SK-N-MC (cell line): ENCODE results near the gene FAF2.
A peak's percentile ranks its signal among the peaks of the same experiment; 100 is the strongest.

Experiments used
- DNase-seq: peaks from one replicate; pipeline ENCODE4 v3.0.0-alpha.2; 2011; ENCODE audit warnings: low read depth, low spot score
- H3K27ac ChIP-seq: fragments of 200-600 bp; sonication (generic); 2 replicates; pipeline ENCODE4 v1.5.1; 2016; ENCODE audit warnings: mixed run types
- H3K36me3 ChIP-seq: fragments of 200-600 bp; sonication (generic); 2 replicates; pipeline ENCODE4 v1.6.1; 2017; ENCODE audit warnings: antibody characterized with exemption, low read length, mixed read lengths; ENCODE audit not compliant: insufficient read depth
- H3K4me3 ChIP-seq: fragments of 200-600 bp; sonication (generic); 2 replicates; pipeline ENCODE4 v1.5.1; 2016
- H3K9ac ChIP-seq: fragments of 200-600 bp; sonication (generic); 2 replicates; pipeline ENCODE4 v1.8.0; 2017; ENCODE audit warnings: mixed run types, mixed read lengths; ENCODE audit not compliant: insufficient read length
- H3K9me3 ChIP-seq: fragments of 200-600 bp; sonication (generic); 2 replicates; pipeline ENCODE4 v1.6.1; 2017; ENCODE audit warnings: low read depth, mild to moderate bottlenecking, antibody characterized with exemption, low read length, moderate library complexity, mixed read lengths
- EZH2 ChIP-seq: fragments of 200-600 bp; sonication (generic); IDR thresholded peaks from one replicate; pipeline ENCODE4 v1.6.1; 2017; ENCODE audit warnings: antibody characterized with exemption
- FOXP2 ChIP-seq: optimal IDR thresholded peaks from 2 replicates; pipeline ENCODE3; 2011; ENCODE audit warnings: mild to moderate bottlenecking, moderate library complexity; ENCODE audit not compliant: insufficient read depth; ENCODE audit errors: extremely low read length, control extremely low read depth
- POLR2AphosphoS5 ChIP-seq: IDR thresholded peaks from 2 replicates; pipeline ENCODE4 v1.6.1; 2012; ENCODE audit warnings: mild to moderate bottlenecking, low read depth, low read length, borderline replicate concordance

FAF2 gene

DNA sequence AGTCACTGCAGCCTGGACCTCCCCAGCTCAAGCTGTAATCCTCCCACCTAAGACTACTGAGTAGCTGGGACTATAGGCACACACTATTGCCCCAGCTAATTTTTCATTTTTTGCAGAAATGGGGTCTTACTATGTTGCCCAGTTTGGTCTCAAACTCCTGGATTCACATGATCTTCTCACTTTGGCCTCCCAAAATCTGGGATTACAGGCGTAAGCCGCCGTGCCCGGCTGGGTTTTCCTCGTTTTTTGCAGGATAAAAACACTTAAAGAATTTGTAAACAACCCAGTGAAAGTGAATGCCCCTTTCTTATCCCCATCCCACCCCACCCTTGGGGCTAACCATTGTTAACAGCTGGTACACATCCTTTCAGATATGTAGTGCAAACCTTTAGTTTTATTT, 39.6 kb upstream of the FAF2 start:
- H3K9ac ChIP-seq: no peak overlapping the region
- no peaks in the 10 kb centered on the region for H3K36me3 ChIP-seq
- DNase-seq: no peak
- TF ChIP-seq FOXP2 (no peak), EZH2 (no peak), POLR2AphosphoS5 (no peak)
- no peak overlapping the region for H3K27ac ChIP-seq
- no peak overlapping the region for H3K4me3 ChIP-seq
- H3K9me3 ChIP-seq: no peaks in the 10 kb centered on the region

GRCh38 chr5:176409765-176410164, 38.4 kb upstream of the FAF2 start:
- H3K4me3 ChIP-seq: no peak overlapping the region
- no peak for DNase-seq
- no peak overlapping the region for H3K27ac ChIP-seq
- no peak for TF ChIP-seq FOXP2
- no peak for TF ChIP-seq EZH2
- no peak for TF ChIP-seq POLR2AphosphoS5
- no peaks in the 10 kb centered on the region for H3K9me3 ChIP-seq
- no peak overlapping the region for H3K9ac ChIP-seq
- H3K36me3 ChIP-seq: no peaks in the 10 kb centered on the region

GRCh38 chr5:176410486-176411180, 37.6 kb upstream of the FAF2 start:
- no peak overlapping the region for H3K9ac ChIP-seq
- no peaks in the 10 kb centered on the region for H3K36me3 ChIP-seq
- H3K9me3 ChIP-seq: no peaks in the 10 kb centered on the region
- TF ChIP-seq POLR2AphosphoS5 (no peak), FOXP2 (no peak), EZH2 (no peak)
- no peak overlapping the region for H3K4me3 ChIP-seq
- no peak overlapping the region for H3K27ac ChIP-seq
- DNase-seq: no peak

DNA sequence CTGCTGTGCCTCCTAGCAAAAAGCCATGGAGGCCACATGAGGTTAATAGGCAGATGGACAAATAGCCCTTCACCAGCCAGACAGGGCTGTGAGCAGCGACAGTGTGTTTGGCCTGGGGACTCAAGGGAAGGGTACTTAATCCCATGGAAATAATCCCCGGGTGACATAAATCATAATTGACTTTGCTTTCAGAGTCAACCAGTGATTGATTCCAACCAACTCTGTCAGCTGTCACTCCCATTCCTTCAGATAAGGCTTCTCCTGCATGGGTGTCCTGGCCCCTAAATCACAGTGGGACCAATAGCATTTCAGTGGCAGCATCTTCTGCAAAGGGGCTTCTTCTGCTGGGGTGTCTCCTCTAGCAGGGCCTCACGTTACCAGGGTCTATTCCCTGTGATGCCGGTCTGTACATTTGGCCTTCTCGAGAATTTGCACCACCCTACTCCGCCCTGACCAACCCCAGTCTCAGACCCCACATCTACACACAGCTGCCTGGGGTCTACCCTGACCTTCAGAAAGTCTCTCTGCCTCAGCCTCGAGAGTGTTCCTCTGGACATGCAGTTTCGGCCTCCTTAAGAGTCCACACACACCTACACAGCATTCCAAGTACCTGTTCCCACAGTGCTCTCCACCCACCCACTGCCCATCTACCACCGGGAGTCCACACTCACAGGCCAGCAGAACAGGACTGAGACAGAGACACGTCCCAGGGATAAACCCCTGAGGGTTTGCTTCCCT, 35.5 kb upstream of the FAF2 start:
- Histone ChIP-seq H3K27ac (no peak overlapping the region), H3K4me3 (no peak overlapping the region), H3K9me3 (no peaks in the 10 kb centered on the region), H3K36me3 (no peaks in the 10 kb centered on the region), H3K9ac (no peak overlapping the region)
- no peak for DNase-seq
- TF ChIP-seq FOXP2: no peak
- TF ChIP-seq EZH2: no peak
- no peak for TF ChIP-seq POLR2AphosphoS5

GRCh38 chr5:176413255-176413565, 35.0 kb upstream of the FAF2 start:
- no peak overlapping the region for H3K9ac ChIP-seq
- no peaks in the 10 kb centered on the region for H3K9me3 ChIP-seq
- TF ChIP-seq EZH2 (no peak), FOXP2 (no peak), POLR2AphosphoS5 (no peak)
- no peak overlapping the region for H3K4me3 ChIP-seq
- DNase-seq: no peak
- no peaks in the 10 kb centered on the region for H3K36me3 ChIP-seq
- no peak overlapping the region for H3K27ac ChIP-seq

GRCh38 chr5:176413709-176414191, 34.4 kb upstream of the FAF2 start:
- Histone ChIP-seq H3K9ac (no peak overlapping the region), H3K9me3 (no peaks in the 10 kb centered on the region), H3K36me3 (no peaks in the 10 kb centered on the region), H3K27ac (no peak overlapping the region), H3K4me3 (no peak overlapping the region)
- DNase-seq: no peak
- no peak for TF ChIP-seq POLR2AphosphoS5
- TF ChIP-seq FOXP2: no peak

- H3K27ac ChIP-seq: no peak overlapping the region
- H3K9ac ChIP-seq: no peak overlapping the region
- no peak for DNase-seq
- no peaks in the 10 kb centered on the region for H3K36me3 ChIP-seq
- no peak overlapping the region for H3K4me3 ChIP-seq
- no peaks in the 10 kb centered on the region for H3K9me3 ChIP-seq
- no peak for TF ChIP-seq POLR2AphosphoS5
- TF ChIP-seq FOXP2: no peak
- no peak for TF ChIP-seq EZH2
Observed at GRCh38 chr5:176414704-176415103, 33.5 kb upstream of the FAF2 start.

DNA sequence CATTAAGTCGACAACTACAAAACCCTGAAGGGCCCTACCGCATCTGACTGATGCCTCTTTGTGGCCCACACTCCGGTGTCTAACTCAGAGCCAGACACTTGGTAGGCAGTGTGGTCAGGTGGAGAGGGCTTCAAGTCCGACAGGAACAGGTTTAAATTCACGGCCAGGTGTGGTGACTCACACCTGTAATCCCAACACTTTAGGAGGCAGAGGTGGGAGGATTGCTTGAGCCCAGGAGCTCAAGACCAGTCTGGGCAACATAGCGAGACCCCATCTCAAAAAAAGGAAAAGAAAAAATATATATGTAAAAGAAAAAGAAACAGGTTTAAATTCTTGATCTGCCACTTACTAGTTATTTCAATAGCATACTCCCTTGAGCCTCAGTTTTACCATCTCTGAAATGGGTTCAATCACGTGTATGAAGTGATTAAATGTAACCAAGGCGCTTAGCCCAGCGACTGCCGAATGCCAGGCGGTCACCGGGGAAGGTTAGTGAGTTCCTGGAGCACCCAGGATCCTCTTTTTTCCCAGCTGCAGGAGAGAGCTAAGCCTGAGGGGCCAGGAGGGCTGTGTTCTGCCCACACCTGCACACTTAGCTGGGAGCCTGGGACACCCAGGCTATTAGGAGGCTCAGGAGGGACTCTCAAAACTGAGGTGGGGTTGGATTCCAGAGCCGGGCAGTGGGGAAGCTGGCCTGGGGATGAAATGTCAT, 32.8 kb upstream of the FAF2 start:
- TF ChIP-seq POLR2AphosphoS5 (no peak), FOXP2 (no peak), EZH2 (no peak)
- H3K9ac ChIP-seq: peak overlapping the region; percentile 81
- H3K4me3 ChIP-seq: peak overlapping the region; percentile 87
- H3K9me3 ChIP-seq: no peaks in the 10 kb centered on the region
- no peak for DNase-seq
- H3K27ac ChIP-seq: no peak overlapping the region
- no peaks in the 10 kb centered on the region for H3K36me3 ChIP-seq
